HuH-7.5 (cell line): ENCODE measurements around the gene SLX9.

Experiments
- DNase-seq: peaks from one replicate; pipeline ENCODE4 v3.0.0; 2011; ENCODE audit warnings: low spot score

SLX9 gene

GRCh38 chr21:44947930-44948331 is 8.1 kb downstream of the SLX9 start:
- DNase-seq = no peak

GRCh38 chr21:44948426-44949120 is 8.7 kb downstream of the SLX9 start:
- no peak for DNase-seq

GRCh38 chr21:44949161-44949778 is 9.4 kb downstream of the SLX9 start:
- no peak for DNase-seq

- DNase-seq = peak; percentile 95
Observed at GRCh38 chr21:44949779-44950198, 10.0 kb downstream of the SLX9 start.

- no peak for DNase-seq
Observed at GRCh38 chr21:44950351-44950750, 10.5 kb downstream of the SLX9 start.

GRCh38 chr21:44951186-44951915 is 11.5 kb downstream of the SLX9 start:
- DNase-seq = no peak

- no peak for DNase-seq
Observed at GRCh38 chr21:44952116-44952928, 12.5 kb downstream of the SLX9 start.

GRCh38 chr21:44952929-44953627 is 13.2 kb downstream of the SLX9 start:
- DNase-seq = no peak

- DNase-seq = no peak
Observed at GRCh38 chr21:44953628-44954021, 13.8 kb downstream of the SLX9 start.

GRCh38 chr21:44954281-44954771 is 14.5 kb downstream of the SLX9 start:
- DNase-seq = no peak

GRCh38 chr21:44955141-44955797 is 15.4 kb downstream of the SLX9 start:
- DNase-seq = no peak

- DNase-seq = no peak
Observed at GRCh38 chr21:44955798-44956175, 16.0 kb downstream of the SLX9 start.

- no peak for DNase-seq
Observed at GRCh38 chr21:44956356-44957046, 16.7 kb downstream of the SLX9 start.

GRCh38 chr21:44957047-44957831 is 17.4 kb downstream of the SLX9 start:
- no peak for DNase-seq

GRCh38 chr21:44957901-44958451 is 18.1 kb downstream of the SLX9 start:
- DNase-seq = no peak

- DNase-seq = no peak
Observed at GRCh38 chr21:44958471-44959191, 18.8 kb downstream of the SLX9 start.

- no peak for DNase-seq
Observed at GRCh38 chr21:44959376-44960091, 19.7 kb downstream of the SLX9 start.
